RPMI8226 (cell line): ENCODE measurements around the gene DDX21.
"Not testable (repeated sequence)": the region's sequence is repeated elsewhere in the genome, so short reads cannot be mapped to it uniquely, and the experiment has no call there.

Source experiments
- DNase-seq: peaks from one replicate; pipeline ENCODE4 v3.0.0-alpha.2; 2015

The DDX21 gene

GRCh38 chr10:68988530-68989316 lies 32.8 kb downstream of the DDX21 start, which contains the start of gene KIFBP:
Gene KIFBP, plus strand, starts transcription at chr10:68988803. Its CDS starts 30 bp downstream, at chr10:68988833.
- DNase-seq: peak; percentile 90

DNA sequence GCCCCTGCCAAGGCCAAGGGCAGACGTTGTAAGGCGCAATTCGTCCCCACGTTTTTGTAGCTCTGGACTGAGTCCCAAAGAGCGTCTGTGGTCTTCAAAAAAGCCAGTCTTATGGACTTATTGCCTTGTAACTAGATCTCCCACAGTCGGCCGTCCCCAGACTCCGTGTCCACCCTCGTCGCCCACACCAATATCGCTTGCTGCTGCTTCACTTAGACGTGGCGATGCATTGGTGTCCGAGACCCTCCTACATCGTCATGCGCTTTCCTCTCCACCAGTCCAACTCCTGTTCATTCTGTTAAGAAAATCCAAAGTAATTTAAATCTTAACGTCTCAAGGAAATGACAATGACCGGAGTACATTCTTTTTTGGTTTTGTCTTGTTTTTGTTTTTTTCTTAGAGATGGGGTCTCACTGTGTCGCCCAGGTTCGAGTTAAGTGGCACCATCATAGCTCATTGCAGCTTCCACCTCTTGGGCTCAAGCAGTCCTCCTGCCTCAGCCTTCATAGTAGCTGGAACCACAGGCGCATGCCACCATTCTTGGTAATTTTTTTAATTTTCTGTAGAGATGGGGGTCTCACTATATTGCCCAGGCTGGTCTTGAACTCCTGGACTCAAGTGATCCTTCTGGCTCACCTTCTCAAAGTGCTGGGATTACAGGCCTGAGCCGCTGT lies 33.5 kb downstream of the DDX21 start:
- no peak for DNase-seq

DNA sequence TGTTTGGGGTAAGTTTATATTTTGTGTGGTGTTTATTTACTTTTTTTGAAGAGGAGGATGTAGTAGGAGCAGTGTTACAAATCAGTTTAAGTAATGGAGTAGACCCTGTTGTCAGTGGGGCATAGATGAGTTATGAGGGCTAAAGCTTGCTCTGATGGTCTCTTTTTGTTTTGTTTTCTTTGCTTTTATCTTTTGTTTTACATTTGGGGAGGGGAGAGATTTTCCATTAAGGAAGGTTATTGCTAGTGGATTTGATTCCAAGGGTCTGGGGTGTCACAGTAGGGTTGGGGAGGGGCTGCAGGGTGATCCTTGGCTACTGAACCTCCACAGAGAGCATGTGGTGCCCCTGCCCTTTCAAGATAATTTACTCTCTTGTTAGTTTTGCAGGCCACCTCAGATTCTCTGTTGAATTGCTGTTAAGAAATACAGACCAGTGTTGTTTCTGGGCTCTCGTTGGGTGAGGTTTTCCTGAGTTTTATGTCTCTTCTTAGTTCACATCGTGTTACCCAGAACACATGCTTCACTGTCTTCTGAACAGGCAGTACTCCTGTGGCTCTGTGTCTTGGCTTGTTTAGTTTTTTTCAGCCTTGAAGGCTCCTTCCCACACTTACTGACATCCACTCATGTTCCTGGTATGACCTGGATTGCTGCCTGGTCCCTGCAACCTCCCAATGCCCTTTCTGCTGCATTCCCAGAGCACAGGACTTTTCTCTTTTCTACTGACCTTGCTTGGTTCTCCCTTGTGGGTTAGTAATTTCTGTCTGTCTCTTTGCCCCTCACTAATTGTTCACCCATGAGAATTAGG lies 36.9 kb downstream of the DDX21 start:
- DNase-seq: no peak

DNA sequence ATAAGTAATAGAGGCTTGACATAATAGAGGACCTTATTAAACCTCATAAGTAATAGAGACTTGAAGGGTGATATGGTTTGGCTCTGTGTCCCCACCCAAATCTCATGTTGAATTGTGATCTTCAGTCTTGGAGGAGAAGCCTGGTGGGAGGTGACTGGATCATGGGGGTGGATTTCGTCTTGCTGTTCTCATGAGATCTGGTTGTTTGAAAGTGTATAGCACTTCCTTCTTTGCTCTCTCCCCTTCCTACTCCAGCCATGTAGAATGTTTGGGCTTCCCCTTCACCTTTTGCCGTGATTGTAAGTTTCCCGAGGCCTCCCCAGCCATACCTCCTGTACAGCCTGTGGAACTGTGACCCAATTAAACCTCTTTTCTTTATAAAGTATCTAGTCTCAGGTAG lies 41.2 kb downstream of the DDX21 start:
- no peak for DNase-seq

DNA sequence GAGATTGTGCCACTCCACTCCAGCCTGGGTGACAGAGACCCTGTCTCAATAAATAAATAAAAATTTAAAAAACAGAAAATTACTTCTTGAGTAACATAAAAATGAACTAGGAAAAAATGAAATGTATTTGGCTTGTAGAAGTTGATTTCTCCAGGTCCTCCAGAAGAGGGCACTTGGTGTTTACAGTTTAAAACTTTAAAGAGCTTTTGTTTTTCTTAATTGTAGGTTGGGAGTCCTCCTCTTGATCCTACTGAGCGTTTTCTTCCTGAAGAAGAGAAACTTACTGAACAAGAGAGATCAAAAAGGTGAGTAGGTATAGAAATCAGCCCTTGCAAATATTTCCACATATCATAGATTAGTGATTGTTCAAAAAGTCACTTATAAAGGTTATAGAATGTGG lies 48.9 kb downstream of the DDX21 start:
- DNase-seq: peak; percentile 39

- DNase-seq: no peak
Measured at GRCh38 chr10:69005704-69006485, 49.9 kb downstream of the DDX21 start.

- no peak for DNase-seq
Measured at GRCh38 chr10:69007260-69007659, 51.3 kb downstream of the DDX21 start.

GRCh38 chr10:69009360-69009759 lies 53.4 kb downstream of the DDX21 start:
- no peak for DNase-seq

DNA sequence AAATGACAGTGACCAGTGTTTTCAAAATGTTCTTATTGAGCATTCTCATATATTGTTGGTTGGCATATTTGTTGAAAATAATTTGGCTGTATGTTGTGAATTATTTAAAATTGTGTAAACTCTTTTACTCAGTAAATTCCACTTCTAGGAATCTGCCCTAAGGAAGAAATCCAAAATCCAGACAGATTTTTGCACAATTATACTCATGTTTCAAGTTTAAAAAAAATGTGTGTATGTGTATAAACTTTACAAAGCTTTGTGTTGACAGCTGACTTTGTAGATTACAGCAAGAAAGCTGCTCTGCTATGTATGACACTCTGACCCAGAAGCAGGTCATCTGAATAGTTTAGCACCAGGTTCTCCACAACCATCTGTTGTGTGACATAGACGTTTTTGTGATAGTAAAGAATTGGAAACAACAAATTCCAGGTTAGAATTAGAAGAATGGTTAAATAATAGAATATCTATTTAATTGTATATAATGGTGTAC lies 54.2 kb downstream of the DDX21 start:
- DNase-seq: no peak

- DNase-seq: not testable (repeated sequence)
Measured at GRCh38 chr10:69012778-69013177, 56.8 kb downstream of the DDX21 start.

DNA sequence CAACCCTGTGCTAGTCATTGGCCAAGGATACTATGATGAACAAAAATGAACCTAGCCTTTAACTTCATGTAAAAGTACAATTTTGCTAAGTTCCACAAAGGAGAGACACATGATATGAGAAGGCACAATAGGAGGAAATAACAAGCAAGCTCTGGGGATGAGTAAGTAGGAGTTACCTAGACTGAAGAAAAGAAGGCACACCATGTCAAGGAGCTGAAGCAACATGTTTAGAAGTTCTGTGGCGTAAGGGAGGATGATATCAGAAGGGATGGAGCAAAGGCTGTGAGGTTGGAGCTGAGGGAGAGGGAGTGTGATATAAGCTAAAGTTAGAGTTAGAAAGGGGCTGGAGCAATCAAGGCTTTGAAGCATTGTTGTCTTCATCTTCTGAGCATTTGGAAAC lies 58.2 kb downstream of the DDX21 start:
- DNase-seq: no peak

- DNase-seq: no peak
Measured at GRCh38 chr10:69018613-69019012, 62.6 kb downstream of the DDX21 start.

DNA sequence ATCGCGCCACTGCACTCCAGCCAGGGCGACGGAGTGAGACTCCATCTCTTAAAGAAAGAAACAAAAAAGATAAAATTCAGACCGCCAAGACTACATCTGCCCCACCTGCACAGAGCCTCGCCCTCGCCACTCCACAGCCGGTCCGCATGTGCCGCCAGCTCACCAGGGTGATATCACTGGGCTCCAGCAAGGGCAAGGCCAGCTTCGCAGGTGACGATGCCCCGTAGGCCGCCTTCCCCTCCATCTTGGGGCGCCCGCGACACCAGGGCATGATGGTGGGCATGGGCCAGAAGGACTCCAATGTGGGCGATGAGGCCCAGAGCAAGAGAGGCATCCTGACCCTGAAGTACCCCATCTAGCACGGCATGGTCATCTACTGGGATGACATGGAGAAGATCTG lies 66.6 kb downstream of the DDX21 start:
- no peak for DNase-seq

DNA sequence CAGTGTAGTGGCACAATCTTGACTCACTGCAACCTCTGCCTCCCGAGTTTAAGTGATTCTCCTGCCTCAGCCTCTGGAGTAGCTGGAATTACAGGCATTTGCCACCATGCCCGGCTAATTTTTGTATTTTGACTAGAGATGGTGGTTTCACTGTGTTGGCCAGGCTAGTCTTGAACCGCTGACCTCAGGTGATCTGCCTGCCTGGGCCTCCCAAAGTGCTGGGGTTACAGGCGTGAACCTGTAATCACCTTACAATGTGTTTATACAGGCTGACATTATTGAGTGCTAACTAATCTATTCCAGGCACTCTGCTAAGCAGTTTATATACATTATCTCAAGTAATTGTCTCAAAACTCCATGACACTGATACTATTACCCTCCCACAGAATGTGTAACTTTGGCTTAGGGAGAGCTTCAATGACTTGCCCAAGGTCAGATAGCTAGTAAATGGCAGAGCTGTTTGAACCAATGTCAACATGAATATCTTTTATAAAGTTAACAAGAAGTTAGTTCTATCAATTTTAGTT lies 69.5 kb downstream of the DDX21 start:
- no peak for DNase-seq

DNA sequence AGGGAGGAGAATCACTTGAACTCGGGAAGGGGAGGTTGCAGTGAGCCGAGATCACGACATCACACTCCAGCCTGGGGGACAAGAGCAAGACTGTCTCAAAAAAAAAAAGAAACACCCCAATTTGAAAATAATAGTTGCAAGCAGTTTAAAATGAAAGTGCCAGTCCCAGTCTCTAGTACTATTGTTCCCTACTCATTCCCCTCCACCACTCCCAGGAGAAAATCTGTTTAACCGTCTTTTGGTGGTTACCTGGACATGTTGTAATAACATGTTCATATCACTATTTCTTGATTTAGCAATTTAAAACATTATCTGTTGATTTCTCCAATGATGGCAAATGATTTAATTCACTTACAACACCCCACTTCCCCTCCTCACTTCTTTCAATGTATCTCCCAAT lies 77.3 kb downstream of the DDX21 start:
- DNase-seq: no peak
